Ascending aorta (tissue), 2 donors: ENCODE measurements around the gene RTL1. TPM values are rescaled to one million over a fixed set of nuclear protein-coding genes. Genes with fewer than 3 reads are reported as not detected.

Source experiments
- DNase-seq, 2 donors: peaks; one replicate each; pipeline ENCODE4 v3.0.0-alpha.2; 2019; ENCODE audit warnings: low spot score in 2 of 2
- H3K27ac ChIP-seq, 2 donors: fragments of 200-600 bp; sonication (generic); one replicate each; pipeline ENCODE4 v1.5.1; 2016 to 2017; ENCODE audit warnings: mild to moderate bottlenecking in 1 of 2
- H3K27me3 ChIP-seq: fragments of 200-600 bp; sonication (generic); one replicate; pipeline ENCODE4 v1.5.1; 2017
- H3K36me3 ChIP-seq, 2 donors: fragments of 200-600 bp; sonication (generic); one replicate each; pipeline ENCODE4 v1.5.1; 2016
- H3K4me1 ChIP-seq, 2 donors: fragments of 200-600 bp; sonication (generic); one replicate each; pipeline ENCODE4 v1.5.1; 2016 to 2017; ENCODE audit warnings: mild to moderate bottlenecking in 1 of 2
- H3K4me3 ChIP-seq, 2 donors: fragments of 200-600 bp; sonication (generic); one replicate each; pipeline ENCODE4 v1.5.1; 2016 to 2017; ENCODE audit warnings: mild to moderate bottlenecking in 1 of 2
- H3K9me3 ChIP-seq, 2 donors: fragments of 200-600 bp; sonication (generic); one replicate each; pipeline ENCODE4 v1.5.1; 2016
- intact Hi-C: fragments of 100-400 bp; cut with DNase I; formaldehyde crosslinking; loops from one replicate; pipeline ENCODE4 v1.15.1; 2023
- total RNA-seq: library from RNA; depleted of rRNA; stranded (reverse); fragments of >200 nt; gene quantifications from one replicate; pipeline ENCODE4 v1.1.0, GENCODE V29; 2016
- TF ChIP-seq, protein P1 (sequence below), 3 experiments: fragments of 200-600 bp in 2 of 3; fragments of 450-650 bp in 1 of 3; sonication (generic) in 2 of 3; IDR thresholded peaks; one replicate each; pipeline ENCODE4 v1.5.1; 2016 to 2019; ENCODE audit warnings: antibody characterized with exemption in 3 of 3, mild to moderate bottlenecking in 1 of 3, moderate library complexity in 1 of 3

Gene RTL1
- total RNA-seq, 1 donor from 2014 or later, result not detected

DNA sequence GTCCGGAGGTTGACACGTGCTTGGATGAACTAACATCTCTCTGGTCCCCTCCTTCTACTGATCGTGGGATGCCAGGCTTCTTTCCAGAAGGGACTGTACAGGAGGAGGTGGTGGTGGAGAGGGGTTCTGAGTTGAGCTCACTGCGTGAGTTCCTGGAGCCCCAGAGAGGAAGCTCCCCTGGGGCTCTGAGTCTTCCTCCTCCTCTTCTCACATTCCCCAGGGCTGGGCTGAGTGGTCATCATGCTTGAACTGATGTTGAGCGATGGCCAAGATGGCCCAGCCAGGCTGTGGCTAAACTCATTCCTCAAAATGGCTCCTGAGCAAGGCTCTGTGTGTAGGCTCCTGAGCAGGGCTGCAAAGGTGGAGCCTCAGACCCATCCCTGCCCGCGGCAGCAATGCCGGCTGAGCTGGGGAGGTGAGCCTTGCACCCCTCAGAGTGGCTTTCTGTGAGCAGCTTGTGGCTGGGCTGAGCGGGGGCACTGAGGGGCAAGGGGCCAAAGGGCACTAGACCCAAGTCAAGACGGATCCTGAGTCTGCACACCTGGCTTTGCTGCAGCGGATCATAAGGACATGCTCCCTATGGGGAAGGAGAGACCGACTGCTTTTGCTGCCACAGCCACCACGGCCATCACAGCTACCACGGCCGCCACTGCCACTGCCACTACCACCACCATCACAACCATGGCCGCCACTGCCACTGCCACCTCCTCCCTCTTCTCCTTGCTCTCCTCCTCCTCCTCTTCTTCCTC, 42.2 kb downstream of the RTL1 start:
- no peak for DNase-seq

DNA sequence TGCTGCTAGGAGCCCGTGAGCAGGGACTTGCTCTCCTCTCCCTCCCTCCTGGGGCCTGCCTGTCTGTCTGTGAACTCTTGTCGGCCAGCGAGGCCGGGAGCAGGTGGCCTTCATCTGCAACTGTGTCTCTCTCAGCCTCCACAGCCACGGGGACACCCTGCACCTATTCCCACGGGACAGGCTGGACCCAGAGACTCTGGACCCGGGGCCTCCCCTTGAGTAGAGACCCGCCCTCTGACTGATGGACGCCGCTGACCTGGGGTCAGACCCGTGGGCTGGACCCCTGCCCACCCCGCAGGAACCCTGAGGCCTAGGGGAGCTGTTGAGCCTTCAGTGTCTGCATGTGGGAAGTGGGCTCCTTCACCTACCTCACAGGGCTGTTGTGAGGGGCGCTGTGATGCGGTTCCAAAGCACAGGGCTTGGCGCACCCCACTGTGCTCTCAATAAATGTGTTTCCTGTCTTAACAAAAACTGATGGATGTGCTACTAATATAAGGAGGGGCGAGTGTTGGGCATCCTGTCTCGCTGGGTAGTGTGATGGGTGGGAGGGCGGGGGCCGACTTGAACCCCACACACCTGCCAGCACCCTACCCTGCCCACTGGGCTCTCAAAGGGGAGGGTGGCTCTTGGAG, 42.9 kb downstream of the RTL1 start:
- Histone ChIP-seq H3K36me3 (no peaks in the 10 kb centered on the region), H3K27me3 (no peaks in the 10 kb centered on the region), H3K4me3 (no peak overlapping the region), H3K27ac (no peak overlapping the region), H3K9me3 (no peaks in the 10 kb centered on the region), H3K4me1 (no peaks in the 10 kb centered on the region)
- TF ChIP-seq, protein P1, sequence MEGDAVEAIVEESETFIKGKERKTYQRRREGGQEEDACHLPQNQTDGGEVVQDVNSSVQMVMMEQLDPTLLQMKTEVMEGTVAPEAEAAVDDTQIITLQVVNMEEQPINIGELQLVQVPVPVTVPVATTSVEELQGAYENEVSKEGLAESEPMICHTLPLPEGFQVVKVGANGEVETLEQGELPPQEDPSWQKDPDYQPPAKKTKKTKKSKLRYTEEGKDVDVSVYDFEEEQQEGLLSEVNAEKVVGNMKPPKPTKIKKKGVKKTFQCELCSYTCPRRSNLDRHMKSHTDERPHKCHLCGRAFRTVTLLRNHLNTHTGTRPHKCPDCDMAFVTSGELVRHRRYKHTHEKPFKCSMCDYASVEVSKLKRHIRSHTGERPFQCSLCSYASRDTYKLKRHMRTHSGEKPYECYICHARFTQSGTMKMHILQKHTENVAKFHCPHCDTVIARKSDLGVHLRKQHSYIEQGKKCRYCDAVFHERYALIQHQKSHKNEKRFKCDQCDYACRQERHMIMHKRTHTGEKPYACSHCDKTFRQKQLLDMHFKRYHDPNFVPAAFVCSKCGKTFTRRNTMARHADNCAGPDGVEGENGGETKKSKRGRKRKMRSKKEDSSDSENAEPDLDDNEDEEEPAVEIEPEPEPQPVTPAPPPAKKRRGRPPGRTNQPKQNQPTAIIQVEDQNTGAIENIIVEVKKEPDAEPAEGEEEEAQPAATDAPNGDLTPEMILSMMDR (IDR thresholded peaks at IDR 0.05), result no peak
- intact Hi-C loops, result no loop called here
- no peak for DNase-seq

More for the DNA sequence above, 42.2 kb downstream of the RTL1 start:
- Histone ChIP-seq H3K27ac (no peak overlapping the region), H3K27me3 (no peaks in the 10 kb centered on the region), H3K9me3 (no peaks in the 10 kb centered on the region), H3K4me3 (no peak overlapping the region), H3K4me1 (no peaks in the 10 kb centered on the region), H3K36me3 (no peaks in the 10 kb centered on the region)
- TF ChIP-seq, protein P1 (IDR thresholded peaks at IDR 0.05), result no peak
- intact Hi-C loops, result no loop called here

DNA sequence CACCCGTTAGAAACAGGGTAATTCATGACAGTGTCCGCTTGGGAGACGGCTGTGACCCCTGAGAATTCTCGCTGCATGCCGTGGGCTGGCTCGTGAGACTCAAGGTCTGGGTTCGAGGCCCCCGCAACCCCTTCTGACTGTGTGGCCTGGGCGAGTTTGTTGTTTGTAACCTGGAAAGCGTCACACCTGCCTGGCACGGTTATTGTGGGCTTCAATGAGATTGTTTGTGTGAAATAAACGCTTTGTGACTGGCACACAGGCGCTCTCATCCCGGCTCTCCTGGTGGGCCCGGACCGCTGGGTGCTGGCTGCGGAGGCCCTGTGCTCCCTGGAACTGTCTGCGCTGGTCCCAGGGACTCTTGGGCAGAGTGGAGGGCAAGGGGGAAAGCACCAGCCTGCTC, 43.7 kb downstream of the RTL1 start:
- intact Hi-C loops, result loop anchor here (10.0 kb wide), 1 partner anchor 775 kb away; no protein-coding TSS in a partner anchor
- no peak overlapping the region for H3K27ac ChIP-seq
- H3K9me3 ChIP-seq, result no peaks in the 10 kb centered on the region
- H3K36me3 ChIP-seq, result no peaks in the 10 kb centered on the region
- no peaks in the 10 kb centered on the region for H3K4me1 ChIP-seq
- H3K27me3 ChIP-seq, result no peaks in the 10 kb centered on the region
- H3K4me3 ChIP-seq, result no peak overlapping the region
- no peak for DNase-seq
- TF ChIP-seq, protein P1 (IDR thresholded peaks at IDR 0.05), result no peak

DNA sequence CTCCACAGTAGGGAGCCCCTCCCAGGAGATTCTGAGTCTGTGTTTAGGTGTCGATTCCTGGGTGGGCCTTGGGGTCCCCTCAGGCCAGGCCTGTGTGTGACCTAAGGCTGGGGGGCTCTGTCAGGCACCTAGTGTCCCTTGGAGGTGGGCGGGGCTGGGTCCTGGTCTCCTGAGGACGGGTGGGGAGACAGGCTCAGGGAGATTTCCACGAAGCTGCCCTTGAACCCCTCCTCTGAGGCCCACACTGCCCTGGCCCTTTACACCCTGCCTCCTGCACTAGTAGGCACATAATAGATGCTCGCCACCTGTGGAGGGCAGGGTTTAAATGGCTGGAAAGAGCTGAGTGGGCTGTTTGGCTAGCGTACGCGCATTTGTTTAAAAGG, 44.7 kb downstream of the RTL1 start:
- no peaks in the 10 kb centered on the region for H3K4me1 ChIP-seq
- no peaks in the 10 kb centered on the region for H3K36me3 ChIP-seq
- DNase-seq, result no peak
- no peak overlapping the region for H3K4me3 ChIP-seq
- intact Hi-C loops, result loop anchor here (10.0 kb wide), 1 partner anchor 776 kb away; no protein-coding TSS in a partner anchor
- H3K27ac ChIP-seq, result no peak overlapping the region
- no peaks in the 10 kb centered on the region for H3K9me3 ChIP-seq
- TF ChIP-seq, protein P1 (IDR thresholded peaks at IDR 0.05), result no peak
- H3K27me3 ChIP-seq, result no peaks in the 10 kb centered on the region

DNA sequence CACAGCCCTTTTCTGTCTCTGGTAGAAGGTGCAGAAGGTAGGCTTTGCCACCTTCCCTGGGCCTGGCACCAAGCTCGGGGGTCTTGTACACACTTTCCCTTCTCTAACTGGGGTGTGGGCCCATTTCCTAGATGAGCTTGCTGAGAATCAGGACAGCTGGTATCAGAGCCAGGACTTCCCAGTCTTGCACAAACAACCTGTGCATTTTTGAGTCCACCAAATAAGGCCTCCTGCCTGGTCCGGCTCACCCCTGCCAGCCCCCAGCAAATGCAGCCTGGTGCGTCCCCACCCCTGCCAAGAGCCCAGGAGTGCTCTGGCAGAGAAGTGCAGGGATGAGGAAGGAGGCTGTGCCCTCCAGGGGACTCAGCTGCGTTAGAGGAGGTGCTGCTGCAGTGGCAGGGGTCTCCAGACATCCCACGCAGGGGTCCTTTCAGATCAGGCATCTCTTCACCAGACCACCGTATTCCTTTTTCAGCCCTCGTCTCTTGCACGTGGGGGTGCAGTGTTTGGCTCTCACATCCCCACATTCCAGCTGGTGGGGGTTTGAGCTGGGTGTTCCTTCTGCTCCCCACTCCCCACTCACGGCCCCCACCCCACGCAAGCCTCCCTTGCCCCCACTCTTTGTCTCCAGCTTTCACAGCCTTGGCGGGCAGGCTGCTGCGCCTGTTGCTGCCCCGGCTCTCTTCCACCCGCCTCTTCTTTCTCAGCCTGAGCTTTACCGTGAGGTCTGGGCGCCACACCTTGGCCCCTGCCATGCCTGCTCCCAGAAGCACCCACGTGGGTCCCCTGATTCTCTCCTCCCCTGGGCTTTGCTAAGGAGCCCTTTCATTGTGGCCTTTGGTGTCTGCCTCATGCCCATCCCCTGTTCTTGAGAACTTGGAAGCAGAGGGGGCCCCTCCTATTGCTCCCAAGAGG, 45.3 kb downstream of the RTL1 start:
- Histone ChIP-seq H3K9me3 (no peaks in the 10 kb centered on the region), H3K27me3 (no peaks in the 10 kb centered on the region), H3K4me3 (no peak overlapping the region), H3K36me3 (no peaks in the 10 kb centered on the region), H3K4me1 (no peaks in the 10 kb centered on the region), H3K27ac (no peak overlapping the region)
- intact Hi-C loops, result loop anchor here (10.0 kb wide), 1 partner anchor 777 kb away; no protein-coding TSS in a partner anchor
- DNase-seq, result no peak
- TF ChIP-seq, protein P1 (IDR thresholded peaks at IDR 0.05), result no peak
